Measurements from ENCODE around the gene NKX6-1. TPM values are rescaled to one million over a fixed set of nuclear protein-coding genes. Genes with fewer than 3 reads are reported as not detected.

Gene NKX6-1
- not detected for total RNA-seq

DNA sequence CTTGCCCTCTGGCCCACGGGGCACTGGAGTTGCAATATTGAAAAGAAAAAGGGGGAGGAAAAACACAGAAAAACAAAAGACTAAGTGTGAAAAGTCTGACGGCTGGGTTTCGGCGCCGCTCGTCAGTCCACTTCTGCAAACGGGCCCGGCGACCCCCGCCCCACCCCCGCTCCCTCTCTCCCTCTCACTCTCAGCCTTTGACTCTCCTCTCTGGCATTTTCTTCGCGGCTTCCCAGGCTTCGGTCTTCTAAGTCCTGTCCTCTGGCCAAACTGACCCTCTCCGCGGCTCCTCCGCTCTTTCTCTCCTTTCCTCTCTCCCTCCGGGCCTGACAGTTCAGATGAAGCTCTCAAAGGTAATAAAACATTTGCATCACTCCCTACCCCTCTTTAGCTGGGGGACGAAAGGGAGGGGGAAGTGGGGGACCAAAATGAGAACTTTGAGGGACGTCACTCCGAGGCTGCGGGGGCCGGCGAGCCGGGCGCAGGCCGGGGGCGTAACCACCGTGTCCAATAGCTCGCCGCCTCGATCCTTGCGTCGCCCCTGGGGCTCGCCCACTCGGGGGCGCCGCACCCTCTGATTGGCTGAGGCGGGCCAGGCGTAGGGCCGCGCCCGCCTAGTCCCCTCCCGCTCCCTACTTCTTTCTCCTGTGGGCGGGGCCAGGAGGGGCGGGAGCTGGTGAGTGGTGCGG lies at the start of gene NKX6-1:
NKX6-1 (minus strand) TSS at position 358 of the 689 bp plus-strand sequence. CDS start 1,064 bp downstream, outside the sequence.
- H3K4me3 Mint-ChIP-seq = peak within 1 kb of the TSS; percentile 60
- CTCF ChIA-PET = interaction anchor here (0.6 kb wide), 2 partner anchors 161 to 608 kb away, joined by 3 to 4 read pairs; no protein-coding TSS in a partner anchor
- H3K27me3 Mint-ChIP-seq (ENCODE audit: low read depth) = peaks cover 83% of the 10 kb centered on the region
- peaks cover 7% of the 10 kb centered on the region for H3K36me3 Mint-ChIP-seq (ENCODE audit: low read depth)
- no peak within 1 kb of the TSS for H3K27ac Mint-ChIP-seq
- intact Hi-C loops (cut with micrococcal nuclease) = loop anchor here (2.0 to 5.0 kb wide), 2 partner anchors 84 to 468 kb away; partner anchors contain the start of genes CDS1 and WDFY3
- peaks cover 6% of the 10 kb centered on the region for H3K9me3 Mint-ChIP-seq
- no peak for DNase-seq
- H3K4me1 Mint-ChIP-seq (ENCODE audit: low read depth) = peaks cover 21% of the 10 kb centered on the region

DNA sequence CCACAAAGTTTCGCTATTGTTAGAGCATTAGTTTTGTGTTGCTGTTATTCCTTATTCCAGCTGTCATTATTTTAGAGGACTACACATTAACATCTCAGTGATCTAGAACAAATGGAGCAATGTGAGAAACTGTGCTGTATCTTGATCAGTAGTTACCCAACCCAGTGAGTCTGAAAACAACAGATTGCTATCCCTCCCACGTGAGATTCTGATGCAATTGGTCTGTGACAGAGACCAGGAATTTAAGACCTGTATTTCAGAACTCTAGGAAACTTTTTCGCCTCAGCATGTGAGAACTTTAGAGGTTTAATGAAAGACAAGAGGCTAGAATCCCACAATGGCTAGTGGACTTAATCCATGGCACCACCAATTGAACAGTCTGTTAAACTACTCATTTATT lies 48.1 kb upstream of the NKX6-1 start:
- Mint-ChIP-seq H3K27me3 (ENCODE audit: low read depth) (peaks cover 26% of the 10 kb centered on the region), H3K4me3 (no peak overlapping the region), H3K36me3 (ENCODE audit: low read depth) (no peaks in the 10 kb centered on the region), H3K4me1 (ENCODE audit: low read depth) (no peaks in the 10 kb centered on the region), H3K9me3 (no peaks in the 10 kb centered on the region), H3K27ac (no peak overlapping the region)
- no peak for DNase-seq
- CTCF ChIA-PET = interaction anchor here (1.1 kb wide), 1 partner anchor 45 kb away, joined by 3 read pairs; no protein-coding TSS in a partner anchor
- intact Hi-C loops (cut with micrococcal nuclease) = no loop called here

DNA sequence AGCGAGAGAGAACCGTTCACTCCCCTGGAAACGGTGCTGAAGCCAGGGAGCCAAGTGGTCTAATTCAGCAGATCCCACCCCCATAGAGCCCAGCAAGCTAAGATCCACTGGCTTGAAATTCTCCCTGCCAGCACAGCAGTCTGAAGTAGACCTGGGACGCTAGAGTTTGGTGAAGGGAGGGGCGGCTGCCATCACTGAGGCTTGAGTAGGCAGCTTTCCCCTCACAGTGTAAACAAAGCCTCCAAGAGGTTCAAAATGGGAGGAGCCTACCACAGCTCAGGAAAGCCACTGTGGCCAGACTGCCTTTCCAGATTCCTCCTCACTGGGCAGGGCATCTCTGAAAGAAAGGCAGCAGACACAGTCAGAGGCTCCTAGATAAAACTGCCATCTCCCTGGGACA lies 46.0 kb upstream of the NKX6-1 start:
- no peaks in the 10 kb centered on the region for H3K36me3 Mint-ChIP-seq (ENCODE audit: low read depth)
- DNase-seq = no peak
- H3K9me3 Mint-ChIP-seq = no peaks in the 10 kb centered on the region
- CTCF ChIA-PET = no interaction called here
- H3K4me3 Mint-ChIP-seq = no peak overlapping the region
- H3K27me3 Mint-ChIP-seq (ENCODE audit: low read depth) = peaks cover 25% of the 10 kb centered on the region
- H3K4me1 Mint-ChIP-seq (ENCODE audit: low read depth) = no peaks in the 10 kb centered on the region
- intact Hi-C loops (cut with micrococcal nuclease) = no loop called here
- H3K27ac Mint-ChIP-seq = no peak overlapping the region

DNA sequence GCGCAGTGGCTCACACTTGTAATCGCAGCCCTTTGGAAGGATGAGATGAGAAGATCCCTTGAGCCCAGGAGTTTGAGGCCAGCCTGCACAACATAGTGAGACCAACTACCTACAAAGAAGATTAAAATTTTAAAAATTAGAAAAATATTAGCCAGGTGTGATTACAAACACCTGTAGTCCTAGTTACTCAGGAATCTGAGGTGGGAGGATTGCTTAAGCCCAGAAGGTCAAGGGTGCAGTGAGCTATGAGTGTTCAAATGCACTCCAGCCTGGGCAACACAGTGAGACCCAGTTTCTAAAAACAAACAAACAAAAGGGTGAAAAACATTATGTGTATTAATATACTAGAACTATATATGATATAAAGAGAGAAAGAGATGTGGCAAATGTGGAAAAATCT lies 36.8 kb upstream of the NKX6-1 start:
- Mint-ChIP-seq H3K27me3 (ENCODE audit: low read depth) (peaks cover 11% of the 10 kb centered on the region), H3K27ac (no peak overlapping the region), H3K4me3 (no peak overlapping the region), H3K4me1 (ENCODE audit: low read depth) (no peaks in the 10 kb centered on the region), H3K36me3 (ENCODE audit: low read depth) (no peaks in the 10 kb centered on the region), H3K9me3 (no peaks in the 10 kb centered on the region)
- CTCF ChIA-PET = no interaction called here
- DNase-seq = no peak
- intact Hi-C loops (cut with micrococcal nuclease) = no loop called here

DNA sequence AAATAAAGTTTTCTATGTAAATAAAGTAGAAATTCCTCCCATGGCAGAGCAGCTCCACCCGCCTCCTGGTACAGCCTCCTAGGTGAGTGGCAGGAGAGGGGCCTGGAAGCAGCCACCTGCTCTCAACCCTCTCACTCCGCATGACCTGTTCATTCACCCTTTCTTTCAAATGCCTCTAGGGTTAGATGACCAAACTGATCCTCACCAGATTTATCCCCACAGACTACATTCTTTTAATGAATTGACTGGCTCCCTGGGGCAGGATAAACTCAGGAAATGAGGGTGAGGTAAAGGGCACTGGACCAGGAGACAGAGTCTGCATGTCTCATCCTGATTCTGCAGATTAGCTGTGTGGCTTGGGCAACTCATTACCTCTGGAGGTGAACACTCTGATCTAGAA lies 32.6 kb upstream of the NKX6-1 start:
- Mint-ChIP-seq H3K27ac (no peak overlapping the region), H3K4me3 (no peak overlapping the region), H3K27me3 (ENCODE audit: low read depth) (peaks cover 13% of the 10 kb centered on the region), H3K36me3 (ENCODE audit: low read depth) (no peaks in the 10 kb centered on the region), H3K9me3 (no peaks in the 10 kb centered on the region), H3K4me1 (ENCODE audit: low read depth) (no peaks in the 10 kb centered on the region)
- no peak for DNase-seq
- intact Hi-C loops (cut with micrococcal nuclease) = no loop called here
- CTCF ChIA-PET = interaction anchor here (1.0 kb wide), 1 partner anchor 887 kb away, joined by 3 read pairs; no protein-coding TSS in a partner anchor

DNA sequence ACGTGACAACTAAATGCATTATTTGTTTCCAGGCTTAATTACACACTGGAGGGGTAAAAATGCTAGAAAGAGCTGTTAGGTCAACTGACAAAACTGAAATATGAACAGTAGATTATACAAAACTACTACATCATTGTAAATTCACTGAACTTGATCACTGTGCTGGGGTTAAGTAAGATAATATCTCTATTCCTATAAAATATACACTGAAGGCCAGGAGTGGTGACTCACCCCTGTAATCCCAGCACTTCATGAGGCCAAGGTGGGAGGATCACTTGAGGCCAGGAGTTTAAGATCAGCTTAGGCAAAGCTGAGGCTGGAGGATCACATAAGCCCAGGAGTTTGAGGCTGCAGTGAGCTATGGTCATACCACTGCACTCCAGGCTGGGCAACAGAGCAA lies 31.8 kb upstream of the NKX6-1 start:
- H3K4me1 Mint-ChIP-seq (ENCODE audit: low read depth) = no peaks in the 10 kb centered on the region
- intact Hi-C loops (cut with micrococcal nuclease) = no loop called here
- CTCF ChIA-PET = interaction anchor here (1.0 kb wide), 1 partner anchor 886 kb away, joined by 3 read pairs; no protein-coding TSS in a partner anchor
- H3K36me3 Mint-ChIP-seq (ENCODE audit: low read depth) = no peaks in the 10 kb centered on the region
- H3K9me3 Mint-ChIP-seq = no peaks in the 10 kb centered on the region
- H3K27me3 Mint-ChIP-seq (ENCODE audit: low read depth) = peaks cover 13% of the 10 kb centered on the region
- no peak overlapping the region for H3K27ac Mint-ChIP-seq
- no peak for DNase-seq
- no peak overlapping the region for H3K4me3 Mint-ChIP-seq

DNA sequence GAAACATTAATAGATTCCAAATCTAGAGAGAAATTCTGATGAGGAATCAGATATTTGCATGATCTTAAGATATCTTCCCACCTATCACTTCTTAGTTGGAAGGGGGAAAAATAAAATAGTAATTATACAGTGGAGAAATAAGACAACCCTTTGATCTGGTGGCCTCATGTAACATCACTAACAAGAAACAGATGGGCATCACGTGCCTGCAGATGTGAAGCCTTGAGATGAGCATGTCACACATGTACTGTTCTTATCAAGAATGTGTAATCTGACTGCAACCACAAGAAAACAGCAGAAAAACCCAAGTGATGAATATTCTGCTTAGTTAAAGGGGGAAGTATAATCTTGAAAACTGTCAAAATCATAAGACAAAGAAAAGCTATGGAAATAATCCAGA lies 31.4 kb upstream of the NKX6-1 start:
- no peaks in the 10 kb centered on the region for H3K4me1 Mint-ChIP-seq (ENCODE audit: low read depth)

DNA sequence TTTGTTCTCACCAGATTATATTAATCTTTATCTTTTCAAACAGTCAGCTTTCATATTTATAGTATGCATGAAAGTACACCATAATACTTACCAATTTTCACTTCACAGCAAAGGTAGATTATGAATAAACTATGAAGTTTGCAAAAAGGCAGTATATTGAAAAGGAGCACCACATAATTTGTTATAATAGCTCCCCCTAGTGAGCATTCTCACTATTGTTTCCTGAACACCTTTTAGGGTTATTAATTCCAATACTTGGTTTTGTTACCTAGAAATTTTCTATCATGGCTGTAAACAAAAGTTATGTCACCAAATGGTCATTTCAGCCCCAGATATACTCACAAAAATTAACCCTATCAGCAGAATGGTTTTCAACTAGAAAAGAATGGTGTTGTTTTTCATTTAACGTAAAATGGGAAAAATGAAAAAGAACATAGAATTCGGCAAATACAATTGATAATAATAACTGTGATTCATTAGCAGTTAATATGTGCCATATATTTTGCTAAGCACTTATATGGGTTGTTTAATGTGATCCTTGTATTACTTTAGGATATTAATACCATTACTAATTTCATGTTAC lies 30.2 kb upstream of the NKX6-1 start:
- DNase-seq = no peak
- H3K36me3 Mint-ChIP-seq (ENCODE audit: low read depth) = no peaks in the 10 kb centered on the region
- H3K4me1 Mint-ChIP-seq (ENCODE audit: low read depth) = no peaks in the 10 kb centered on the region
- CTCF ChIA-PET = interaction anchor here (0.6 to 1.1 kb wide), 2 partner anchors 17 to 1032 kb away, joined by 3 to 6 read pairs; no protein-coding TSS in a partner anchor
- no peaks in the 10 kb centered on the region for H3K9me3 Mint-ChIP-seq
- intact Hi-C loops (cut with micrococcal nuclease) = loop anchor here (1.0 to 5.0 kb wide), 2 partner anchors 757 to 885 kb away; no protein-coding TSS in a partner anchor
- H3K27ac Mint-ChIP-seq = no peak overlapping the region
- H3K4me3 Mint-ChIP-seq = no peak overlapping the region
- peaks cover 16% of the 10 kb centered on the region for H3K27me3 Mint-ChIP-seq (ENCODE audit: low read depth)

More for the DNA sequence above, 31.4 kb upstream of the NKX6-1 start:
- H3K36me3 Mint-ChIP-seq (ENCODE audit: low read depth) = no peaks in the 10 kb centered on the region
- no peak overlapping the region for H3K27ac Mint-ChIP-seq
- H3K27me3 Mint-ChIP-seq (ENCODE audit: low read depth) = peaks cover 16% of the 10 kb centered on the region
- no peaks in the 10 kb centered on the region for H3K9me3 Mint-ChIP-seq
- no peak for DNase-seq
- CTCF ChIA-PET = interaction anchor here (1.0 kb wide), 1 partner anchor 886 kb away, joined by 3 read pairs; no protein-coding TSS in a partner anchor
- intact Hi-C loops (cut with micrococcal nuclease) = no loop called here
- no peak overlapping the region for H3K4me3 Mint-ChIP-seq

DNA sequence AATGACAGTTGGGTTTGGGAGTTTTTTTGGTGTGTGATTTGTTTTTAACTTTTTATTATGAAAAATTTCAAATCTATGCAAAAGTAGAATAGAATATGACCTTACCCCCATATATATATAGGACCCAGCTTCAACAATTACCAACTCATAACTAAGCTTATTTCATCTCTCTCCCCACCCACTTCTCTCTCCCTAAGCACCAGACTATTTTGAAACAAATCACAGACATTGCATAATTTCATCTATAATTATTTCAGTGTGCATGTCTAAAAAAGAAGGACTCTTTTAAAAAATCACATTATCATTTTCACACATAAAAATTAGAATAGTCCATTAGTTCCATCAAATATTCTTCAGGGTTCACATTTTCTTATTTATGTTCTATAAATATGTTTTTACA lies 28.3 kb upstream of the NKX6-1 start:
- H3K36me3 Mint-ChIP-seq (ENCODE audit: low read depth) = no peaks in the 10 kb centered on the region
- no peaks in the 10 kb centered on the region for H3K9me3 Mint-ChIP-seq
- no peak for DNase-seq
- H3K27ac Mint-ChIP-seq = no peak overlapping the region
- no peak overlapping the region for H3K4me3 Mint-ChIP-seq
- CTCF ChIA-PET = no interaction called here
- intact Hi-C loops (cut with micrococcal nuclease) = loop anchor here (5.0 kb wide), 1 partner anchor 755 kb away; no protein-coding TSS in a partner anchor
- no peaks in the 10 kb centered on the region for H3K4me1 Mint-ChIP-seq (ENCODE audit: low read depth)
- peaks cover 16% of the 10 kb centered on the region for H3K27me3 Mint-ChIP-seq (ENCODE audit: low read depth)

DNA sequence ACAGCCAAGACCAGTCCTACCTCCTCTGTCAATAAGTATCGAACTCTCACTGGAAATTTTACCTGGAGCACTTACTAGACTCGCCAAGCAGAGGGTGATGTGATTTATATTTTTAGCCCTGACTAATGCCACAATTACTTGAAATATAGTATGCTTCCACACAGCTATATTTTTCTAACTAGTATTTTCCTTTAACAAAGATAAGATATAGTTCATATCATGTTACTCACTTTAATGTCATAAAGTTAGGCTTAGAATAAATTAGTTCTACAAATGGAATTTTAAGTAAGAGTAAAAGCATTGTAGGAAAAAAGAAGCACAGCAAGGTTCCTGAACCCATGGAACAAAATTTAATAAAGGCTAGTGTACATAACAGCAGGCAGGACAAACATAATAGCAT lies 16.0 kb upstream of the NKX6-1 start:
- H3K4me3 Mint-ChIP-seq = no peak overlapping the region
- no peaks in the 10 kb centered on the region for H3K4me1 Mint-ChIP-seq (ENCODE audit: low read depth)
- no peaks in the 10 kb centered on the region for H3K9me3 Mint-ChIP-seq
- DNase-seq = no peak
- no peaks in the 10 kb centered on the region for H3K36me3 Mint-ChIP-seq (ENCODE audit: low read depth)
- H3K27ac Mint-ChIP-seq = no peak overlapping the region
- CTCF ChIA-PET = no interaction called here
- intact Hi-C loops (cut with micrococcal nuclease) = no loop called here
- peaks cover 47% of the 10 kb centered on the region for H3K27me3 Mint-ChIP-seq (ENCODE audit: low read depth)

DNA sequence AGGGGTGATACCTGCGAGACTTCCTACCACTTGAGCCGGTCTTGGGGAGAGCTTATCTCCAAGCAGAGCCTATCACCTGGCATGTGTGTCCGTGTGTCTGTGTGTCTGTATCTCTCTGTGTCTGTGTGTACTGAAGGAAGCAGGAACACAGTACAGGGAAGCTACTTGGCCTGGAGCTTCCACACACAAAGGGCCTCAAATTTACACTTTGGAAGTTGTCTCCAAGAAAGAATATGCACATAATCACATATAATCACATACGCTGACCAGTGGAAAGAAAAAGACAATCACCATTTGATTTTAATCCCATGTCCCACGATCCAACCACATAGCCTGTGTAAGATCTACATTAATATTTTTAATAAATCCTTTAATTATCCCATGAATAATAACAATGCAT lies 13.2 kb upstream of the NKX6-1 start:
- intact Hi-C loops (cut with micrococcal nuclease) = no loop called here
- Mint-ChIP-seq H3K27me3 (ENCODE audit: low read depth) (peaks cover 50% of the 10 kb centered on the region), H3K36me3 (ENCODE audit: low read depth) (no peaks in the 10 kb centered on the region), H3K4me3 (no peak overlapping the region), H3K27ac (no peak overlapping the region), H3K4me1 (ENCODE audit: low read depth) (no peaks in the 10 kb centered on the region), H3K9me3 (no peaks in the 10 kb centered on the region)
- CTCF ChIA-PET = interaction anchor here (1.5 kb wide), 1 partner anchor 17 kb away, joined by 6 read pairs; no protein-coding TSS in a partner anchor
- no peak for DNase-seq

DNA sequence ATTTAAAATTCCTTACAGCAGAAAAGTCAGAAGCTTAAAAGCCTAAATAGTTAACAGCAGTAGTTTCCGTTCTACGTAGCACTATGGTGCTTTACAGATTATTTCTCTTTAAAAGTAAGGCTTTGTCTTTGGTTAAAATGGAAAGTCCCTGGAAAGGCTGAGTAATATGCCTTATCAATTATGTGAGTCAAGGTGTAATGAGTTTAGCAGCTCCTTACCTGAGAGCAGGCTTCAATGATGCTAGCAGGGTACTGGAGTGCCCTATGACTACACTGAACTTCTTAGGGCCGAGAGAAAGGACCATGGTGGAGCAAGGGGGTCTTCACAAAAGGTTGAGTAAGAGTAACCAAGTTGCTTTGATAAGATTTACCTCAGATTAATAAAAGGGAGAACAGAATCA lies 12.6 kb upstream of the NKX6-1 start:
- CTCF ChIA-PET = interaction anchor here (0.6 to 1.5 kb wide), 2 partner anchors 17 kb away, joined by 4 to 6 read pairs; no protein-coding TSS in a partner anchor
- Mint-ChIP-seq H3K27ac (no peak overlapping the region), H3K36me3 (ENCODE audit: low read depth) (no peaks in the 10 kb centered on the region), H3K4me1 (ENCODE audit: low read depth) (no peaks in the 10 kb centered on the region), H3K4me3 (no peak overlapping the region), H3K27me3 (ENCODE audit: low read depth) (peaks cover 47% of the 10 kb centered on the region), H3K9me3 (no peaks in the 10 kb centered on the region)
- intact Hi-C loops (cut with micrococcal nuclease) = no loop called here
- DNase-seq = no peak

All from activated naive CD4-positive, alpha-beta T cell treated with anti-CD3 and anti-CD28 coated beads for 36 hours (primary cell).